CD4-positive, alpha-beta T cell treated with Interleukin-6 for 4 hours (primary cell): ENCODE results near the gene MR1.

ENCODE experiments used
- DNase-seq: peaks from one replicate; pipeline ENCODE4 v3.0.0-alpha.2; 2020; ENCODE audit warnings: mixed read lengths

The MR1 gene

DNA sequence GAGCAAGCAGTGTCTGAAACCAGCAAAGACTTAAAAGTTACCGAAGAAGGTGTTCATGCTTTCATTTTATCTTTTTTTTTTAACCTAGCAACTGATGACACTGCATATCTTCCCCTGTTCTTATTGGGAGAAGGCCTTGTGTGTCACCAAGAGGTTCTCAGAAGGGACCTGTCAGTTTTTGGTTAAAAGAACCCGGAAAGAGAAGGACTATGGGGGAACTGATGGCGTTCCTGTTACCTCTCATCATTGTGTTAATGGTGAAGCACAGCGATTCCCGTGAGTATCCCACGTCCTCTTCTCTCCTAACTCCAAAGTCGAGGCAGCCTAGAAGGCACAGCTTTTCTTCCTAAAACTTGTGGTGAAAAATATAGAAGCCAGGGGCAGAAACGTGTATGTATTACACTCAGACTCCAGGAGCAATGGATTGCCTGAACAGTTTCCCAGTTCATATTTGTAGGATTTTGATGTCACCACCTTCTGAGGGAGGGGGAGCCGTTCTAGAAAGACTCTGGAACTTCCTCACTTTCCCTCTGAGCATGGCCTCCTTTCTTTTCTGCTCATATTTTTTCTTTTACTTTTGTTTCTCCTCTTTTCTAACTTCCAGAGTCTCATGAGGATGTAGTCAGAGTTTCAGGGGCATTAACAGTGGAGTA is at the start of gene MR1:
TSS of gene MR1 (plus strand) at position 185 of the 653 bp plus-strand sequence. CDS start at position 210, 25 bp downstream.
- DNase-seq, result peak; percentile 47

GRCh38 chr1:180988253-180988752 is 45.5 kb upstream of the MR1 start:
- no peak for DNase-seq

GRCh38 chr1:180994262-180994661 is 39.5 kb upstream of the MR1 start:
- no peak for DNase-seq

GRCh38 chr1:180997843-180998504 is 35.8 kb upstream of the MR1 start:
- no peak for DNase-seq

GRCh38 chr1:181001091-181001780 is 32.5 kb upstream of the MR1 start:
- no peak for DNase-seq

DNA sequence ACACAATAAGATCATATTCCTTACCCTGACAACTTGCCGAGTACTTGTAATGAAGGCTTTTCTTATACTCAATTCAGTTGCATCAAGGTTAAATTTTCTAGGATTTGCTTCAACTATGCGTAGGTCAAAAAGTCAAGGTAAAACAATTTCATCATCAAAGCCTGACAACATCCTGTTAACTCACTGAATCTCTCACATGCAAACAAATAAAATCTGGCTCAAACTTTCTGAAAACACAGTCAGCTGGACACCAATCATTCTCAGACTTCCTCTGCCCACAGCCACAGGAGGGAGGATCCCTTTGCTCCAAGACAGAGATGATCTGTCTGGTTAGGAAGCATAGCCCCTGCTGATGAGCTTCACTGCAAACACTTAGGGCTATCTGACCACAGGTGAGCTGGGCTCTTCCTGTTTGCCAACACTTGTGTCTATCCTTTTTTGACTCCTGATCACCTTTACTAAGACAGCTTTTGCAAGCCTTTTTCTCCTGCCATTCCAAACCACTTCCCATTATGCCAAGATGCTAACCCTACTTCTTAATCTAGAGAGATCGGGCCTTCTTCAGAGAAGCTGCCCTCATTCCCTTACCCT is 31.1 kb upstream of the MR1 start:
- DNase-seq, result no peak

DNA sequence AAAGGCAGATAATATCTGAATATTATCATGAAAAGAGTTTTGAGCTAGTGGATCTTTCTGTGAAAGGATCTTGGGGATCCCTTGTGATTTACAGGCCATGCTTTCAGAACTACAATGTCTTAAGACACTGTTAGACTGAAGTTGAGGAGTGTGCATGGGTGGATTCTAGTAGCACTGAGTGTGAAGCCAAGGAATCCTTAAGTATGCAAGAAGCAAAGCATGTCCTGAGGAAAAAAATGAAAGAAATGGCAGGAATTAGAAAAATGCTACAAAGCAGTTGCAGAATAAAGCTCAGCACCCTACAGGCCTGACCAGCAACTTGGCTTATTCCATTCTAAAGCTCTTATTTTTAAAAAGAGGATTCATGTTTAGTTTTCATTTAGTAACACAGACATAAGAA is 23.0 kb upstream of the MR1 start:
- DNase-seq, result no peak

DNA sequence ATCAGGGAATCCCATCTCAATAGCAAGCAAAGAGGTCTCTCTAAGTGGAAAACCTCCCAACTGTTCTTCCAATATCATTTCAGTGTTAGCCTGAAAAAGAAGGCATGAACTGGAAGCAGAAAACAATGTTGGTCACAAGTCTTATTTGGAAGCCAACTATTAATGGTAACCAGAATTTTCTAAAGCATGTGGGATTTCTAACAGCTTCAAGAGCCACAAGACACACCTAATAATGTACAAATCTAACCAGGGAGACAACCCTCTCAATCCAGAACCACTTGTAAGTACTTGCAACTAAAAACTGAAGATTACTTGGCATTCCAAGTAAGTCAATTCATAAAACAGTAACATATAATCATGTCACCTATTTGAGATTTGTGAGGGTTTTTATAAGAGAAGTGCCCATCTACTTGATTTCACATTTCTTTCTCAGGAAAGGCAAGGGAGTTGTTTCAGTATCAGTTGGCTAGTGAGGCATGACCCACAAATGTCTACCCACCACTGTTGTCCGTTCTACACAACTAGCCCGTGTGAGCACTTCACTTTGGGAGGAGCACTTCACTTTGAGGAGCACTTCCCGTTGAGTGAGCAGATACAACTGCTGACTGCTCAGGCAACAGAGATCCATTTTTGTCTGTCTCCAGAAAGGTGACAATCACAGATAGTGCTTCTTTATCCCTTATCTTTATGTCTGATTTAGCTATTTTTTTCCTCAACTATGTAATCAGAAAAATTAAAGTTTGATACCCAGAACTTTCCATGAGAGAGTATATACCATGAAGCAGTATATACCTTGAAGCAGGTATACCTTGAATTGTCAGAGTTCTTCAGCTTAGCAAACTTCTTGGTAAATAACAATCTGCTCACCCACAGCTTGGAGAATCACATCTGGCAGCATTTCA is 22.2 kb upstream of the MR1 start:
- no peak for DNase-seq

DNA sequence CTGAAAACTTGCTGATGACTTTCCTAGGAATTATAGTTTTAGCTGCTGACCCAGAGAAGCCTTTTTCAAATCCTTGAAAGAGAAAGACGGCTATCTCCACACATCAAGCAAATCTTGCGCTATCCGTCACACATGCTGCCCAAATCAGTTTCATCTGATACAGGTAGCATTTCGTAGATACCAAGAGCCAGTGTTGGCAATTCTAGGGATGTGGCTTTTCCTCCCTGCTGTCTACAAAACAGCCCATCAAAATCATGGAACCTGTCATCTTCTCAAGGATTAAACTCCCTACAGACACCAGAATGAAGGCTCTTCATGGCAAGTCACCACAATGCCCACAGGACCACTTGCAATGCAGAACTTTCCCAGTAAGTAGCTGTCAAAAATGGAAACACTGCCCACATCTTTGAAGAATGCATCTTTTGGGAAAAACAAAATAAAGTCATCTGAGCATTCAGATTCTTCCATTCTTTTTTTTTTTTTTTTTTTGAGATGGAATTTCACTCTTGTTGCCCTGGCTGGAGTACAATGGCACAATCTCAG is 21.5 kb upstream of the MR1 start:
- DNase-seq, result no peak

DNA sequence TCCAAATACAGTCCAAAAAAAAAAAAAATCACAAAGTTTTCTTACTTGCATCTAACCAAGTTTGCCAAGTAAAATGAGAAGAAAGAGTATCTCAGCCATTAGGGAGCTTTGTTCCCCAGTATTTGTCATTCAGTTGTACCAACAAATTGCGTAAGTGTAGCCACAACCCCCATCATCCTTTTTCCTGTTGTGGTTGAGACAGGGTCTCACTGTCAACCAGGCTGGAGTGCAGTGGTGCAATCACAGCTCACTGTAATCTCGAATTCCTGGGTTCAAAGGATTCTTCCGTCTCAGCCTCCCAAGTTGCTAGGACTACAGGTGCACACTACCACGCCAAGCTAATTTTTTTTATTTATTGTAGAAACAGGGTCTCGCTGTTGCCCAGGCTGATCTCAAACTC is 20.6 kb upstream of the MR1 start:
- DNase-seq, result peak; percentile 25

GRCh38 chr1:181014477-181015250 is 19.1 kb upstream of the MR1 start:
- DNase-seq, result no peak

- no peak for DNase-seq
These were observed 18.6 kb upstream of the MR1 start for GRCh38 chr1:181015251-181015615.

- no peak for DNase-seq
These were observed 17.2 kb upstream of the MR1 start for GRCh38 chr1:181016563-181016962.

DNA sequence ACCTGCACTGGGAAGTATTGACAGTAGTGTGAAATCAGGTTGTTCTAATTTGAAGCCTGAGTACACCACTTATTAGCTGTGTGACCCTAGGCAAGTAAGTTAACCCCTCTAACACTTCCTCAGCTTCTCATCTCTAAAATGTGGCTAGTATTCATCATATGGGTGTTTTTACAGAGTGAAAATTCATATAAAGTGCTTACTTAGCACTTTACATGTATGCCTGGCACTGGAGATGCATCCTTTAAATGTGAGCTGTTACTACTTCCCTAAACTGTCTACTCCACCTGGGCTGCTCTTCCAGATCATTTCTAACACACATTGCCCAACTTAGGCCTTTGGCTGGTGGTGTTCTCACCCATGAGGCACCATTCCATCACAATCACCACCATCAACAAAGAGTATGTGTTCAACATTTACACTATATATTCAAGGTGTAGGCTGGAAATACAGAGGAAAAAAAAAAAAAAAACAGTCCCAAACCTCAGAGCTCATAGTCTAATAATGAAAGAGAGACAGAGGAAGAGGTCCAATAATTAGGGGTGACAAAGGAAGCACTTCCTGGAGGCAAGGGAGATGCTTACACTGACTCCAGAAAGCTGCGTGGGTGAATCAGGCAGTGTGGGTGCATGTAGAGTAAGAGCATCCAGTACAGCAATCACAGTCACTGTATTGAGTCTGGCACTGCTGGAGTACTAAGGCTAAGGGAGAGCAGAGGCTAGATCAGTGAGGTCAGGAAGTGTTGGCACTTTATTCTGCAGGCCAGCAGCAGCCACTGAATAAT is 14.7 kb upstream of the MR1 start:
- peak; percentile 35 for DNase-seq

- DNase-seq, result no peak
These were observed 12.6 kb upstream of the MR1 start for GRCh38 chr1:181021159-181021558.

DNA sequence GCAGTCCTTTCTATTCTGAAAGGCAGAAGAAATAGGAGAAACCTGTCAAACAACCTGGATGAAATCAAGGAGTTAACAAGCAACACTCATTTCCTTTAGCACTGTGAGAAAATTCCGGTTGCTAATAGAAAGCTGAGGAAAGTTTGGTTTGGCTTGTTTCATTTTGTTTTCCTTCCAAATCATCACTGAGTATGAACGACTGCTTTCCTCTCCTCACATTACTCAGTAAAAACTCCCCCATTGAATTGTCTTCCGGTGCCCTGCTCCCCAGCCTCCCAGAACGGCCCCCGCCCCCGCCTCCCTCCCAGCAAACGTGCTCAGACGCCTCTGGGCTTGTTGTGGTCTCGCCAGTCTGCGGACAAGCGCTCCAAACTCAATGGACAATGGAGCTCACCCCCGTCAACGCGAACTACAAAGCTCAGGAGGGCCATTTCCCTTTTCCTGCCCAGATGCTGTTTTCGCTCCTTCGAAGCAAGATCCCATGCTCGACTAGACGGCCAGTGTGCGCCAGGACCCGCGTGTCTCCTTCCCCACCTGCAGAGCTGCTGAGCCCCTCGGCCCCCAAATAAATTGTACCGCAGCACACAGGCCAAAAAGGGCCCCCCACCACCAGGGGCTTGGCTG is 11.9 kb upstream of the MR1 start:
- peak; percentile 68 for DNase-seq

DNA sequence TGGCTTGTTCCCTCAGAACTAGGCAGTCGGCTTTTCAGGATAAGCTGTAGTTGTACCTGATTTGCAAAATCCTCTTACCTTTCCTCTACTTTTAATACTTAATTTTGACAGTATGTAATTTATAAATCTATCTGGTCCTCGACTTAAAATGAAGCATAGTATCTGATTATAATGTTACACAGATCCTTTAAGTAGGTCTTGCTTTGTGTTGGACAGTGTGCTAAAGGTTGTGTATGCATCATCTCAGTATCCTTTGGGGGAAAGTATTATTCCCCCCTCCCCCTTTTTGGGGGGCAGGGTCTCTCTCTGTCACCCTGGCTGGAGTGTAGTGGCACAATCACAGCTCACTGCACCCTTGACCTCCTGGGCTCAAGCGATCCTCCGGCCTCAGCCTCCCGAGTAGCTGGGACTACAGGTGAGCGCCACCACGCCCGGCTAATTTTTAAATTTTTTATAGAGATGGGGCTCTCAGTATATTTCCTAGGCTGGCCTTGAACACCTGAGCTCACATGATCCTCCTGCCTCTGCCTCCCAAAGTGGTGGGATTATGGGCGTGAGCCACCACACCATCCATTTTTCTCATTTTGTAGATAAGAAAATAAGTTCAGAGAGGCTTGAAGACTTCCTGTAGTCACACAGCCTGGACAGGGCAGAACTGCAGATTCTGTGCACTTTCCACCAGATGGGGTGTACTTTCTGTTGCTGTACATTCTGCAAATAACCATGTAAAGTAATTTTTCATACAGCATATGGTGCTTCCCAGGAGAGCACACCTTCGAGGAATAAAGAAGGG is 10.3 kb upstream of the MR1 start:
- DNase-seq, result no peak

DNA sequence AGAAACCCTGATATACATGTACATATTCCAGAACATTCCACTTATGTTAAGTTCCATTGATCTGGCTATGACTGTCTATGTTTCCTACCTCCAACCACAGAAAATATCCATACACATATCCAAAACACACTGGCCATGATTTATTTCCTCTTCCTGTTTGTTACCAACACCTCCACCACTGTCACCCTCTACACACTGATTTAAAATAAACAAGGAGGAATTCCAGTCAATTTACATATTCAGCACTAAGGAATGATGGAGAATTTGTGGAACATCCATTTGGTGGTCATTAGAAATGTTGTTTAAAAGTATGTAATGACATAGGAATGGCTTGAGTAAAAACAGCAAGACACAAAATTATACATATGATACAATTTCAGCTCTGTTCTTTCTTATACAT is 5.6 kb upstream of the MR1 start:
- no peak for DNase-seq

GRCh38 chr1:181028615-181029014 is 5.2 kb upstream of the MR1 start:
- DNase-seq, result no peak
